Measurements from ENCODE around the gene ZNF446. TPM values are rescaled to one million over a fixed set of nuclear protein-coding genes. Genes with fewer than 3 reads are reported as not detected.
A peak's percentile ranks its signal among the peaks of the same experiment; 100 is the strongest.

ZNF446 gene
- polyA plus RNA-seq, 3 donors, result 2.0 to 6.2 (median 2.2) TPM

DNA sequence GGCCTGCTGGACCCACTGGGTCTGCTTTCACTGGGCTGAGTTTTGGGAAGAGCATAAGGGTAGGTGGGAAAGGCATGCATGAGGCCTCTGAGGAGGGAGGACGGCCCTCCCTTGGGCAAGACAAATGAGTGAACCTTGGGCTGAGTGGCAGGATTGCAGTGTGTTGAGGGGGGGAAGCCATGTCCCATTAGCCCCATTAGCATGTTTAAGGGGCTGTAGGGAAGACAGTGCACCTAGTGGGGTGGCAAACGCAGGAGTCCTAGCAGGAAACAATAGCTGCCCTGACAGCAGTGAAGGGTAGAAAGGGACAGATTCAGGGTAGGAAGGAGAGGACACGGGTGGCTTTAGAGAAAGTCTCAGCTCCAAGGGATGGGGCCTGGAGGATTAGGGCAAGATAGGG lies 46.6 kb downstream of the ZNF446 start:
- H3K4me3 Mint-ChIP-seq, result no peak overlapping the region

DNA sequence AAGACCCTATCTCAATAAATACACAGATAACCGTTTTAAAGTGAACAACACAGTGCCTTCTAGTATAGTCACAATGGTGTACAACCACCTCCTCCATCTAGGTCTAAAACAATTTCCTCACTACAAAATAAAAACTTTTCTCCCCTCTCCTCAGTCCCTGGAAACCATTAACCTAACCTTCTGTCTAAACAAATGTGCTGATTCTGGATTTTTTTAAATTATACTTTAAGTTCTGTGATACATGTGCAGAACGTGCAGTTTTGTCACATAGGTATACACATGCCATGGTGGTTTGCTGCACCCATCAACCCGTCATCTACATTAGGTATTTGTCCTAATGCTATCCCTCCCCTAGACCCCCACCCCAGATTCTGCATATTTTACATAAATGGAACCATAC lies 53.3 kb downstream of the ZNF446 start:
- H3K27me3 ChIP-seq (ENCODE audit: control insufficient read depth in 2 of 2, insufficient read depth in 2 of 2, low read length in 2 of 2), result peaks cover 0 to 3% of the 10 kb centered on the region in 2 donors
- H3K4me1 ChIP-seq (ENCODE audit: control insufficient read depth in 1 of 2, insufficient read depth in 2 of 2, low read length in 2 of 2), result no peaks in the 10 kb centered on the region
- intact Hi-C loops (cut with micrococcal nuclease), result no loop called here
- no peaks in the 10 kb centered on the region for H3K36me3 Mint-ChIP-seq
- H3K9me3 Mint-ChIP-seq, result peaks cover 0 to 2% (median 0%) of the 10 kb centered on the region in 7 donors
- H2AFZ ChIP-seq (ENCODE audit: insufficient read depth, low read depth, low read length, poor library complexity, severe bottlenecking), result no peak overlapping the region
- no peak overlapping the region for H3K4me3 ChIP-seq (replicated peaks in 1 of 3; ENCODE audit: low read depth in 2 of 3, low read length in 3 of 3)
- no peak overlapping the region for H3K4me2 ChIP-seq (replicated peaks; ENCODE audit: extremely low read depth, low read length, poor library complexity, severe bottlenecking)
- peaks cover 2 to 8% (median 3%) of the 10 kb centered on the region in 3 donors for H3K27me3 Mint-ChIP-seq (ENCODE audit: low read depth in 3 of 3)
- WGBS (ENCODE audit: insufficient coverage), result no CpG with 5 or more reads among the region's 3 CpGs
- H4K20me1 ChIP-seq (ENCODE audit: insufficient read depth, low read length), result no peaks in the 10 kb centered on the region
- no peak overlapping the region for H3K9ac ChIP-seq (ENCODE audit: insufficient read depth, low read length, poor library complexity, severe bottlenecking)
- H3K27ac Mint-ChIP-seq, result no peak overlapping the region
- H3K4me1 Mint-ChIP-seq, result no peaks in the 10 kb centered on the region
- no peaks in the 10 kb centered on the region for H3K36me3 ChIP-seq (replicated peaks in 1 of 2; ENCODE audit: control insufficient read depth in 1 of 2, insufficient read depth in 2 of 2, low read length in 2 of 2)
- no peaks in the 10 kb centered on the region for H3K9me3 ChIP-seq (replicated peaks in 1 of 2; ENCODE audit: control insufficient read depth in 1 of 2, insufficient read depth in 1 of 2, low read length in 2 of 2)
- H3K4me3 Mint-ChIP-seq, result no peak overlapping the region
- no peak for DNase-seq
- no peaks in the 10 kb centered on the region for H3K79me2 ChIP-seq (ENCODE audit: insufficient read depth, low read length)
- no peak overlapping the region for H3K27ac ChIP-seq (ENCODE audit: low read depth in 1 of 2, low read length in 2 of 2)
- TF ChIP-seq, protein P1, sequence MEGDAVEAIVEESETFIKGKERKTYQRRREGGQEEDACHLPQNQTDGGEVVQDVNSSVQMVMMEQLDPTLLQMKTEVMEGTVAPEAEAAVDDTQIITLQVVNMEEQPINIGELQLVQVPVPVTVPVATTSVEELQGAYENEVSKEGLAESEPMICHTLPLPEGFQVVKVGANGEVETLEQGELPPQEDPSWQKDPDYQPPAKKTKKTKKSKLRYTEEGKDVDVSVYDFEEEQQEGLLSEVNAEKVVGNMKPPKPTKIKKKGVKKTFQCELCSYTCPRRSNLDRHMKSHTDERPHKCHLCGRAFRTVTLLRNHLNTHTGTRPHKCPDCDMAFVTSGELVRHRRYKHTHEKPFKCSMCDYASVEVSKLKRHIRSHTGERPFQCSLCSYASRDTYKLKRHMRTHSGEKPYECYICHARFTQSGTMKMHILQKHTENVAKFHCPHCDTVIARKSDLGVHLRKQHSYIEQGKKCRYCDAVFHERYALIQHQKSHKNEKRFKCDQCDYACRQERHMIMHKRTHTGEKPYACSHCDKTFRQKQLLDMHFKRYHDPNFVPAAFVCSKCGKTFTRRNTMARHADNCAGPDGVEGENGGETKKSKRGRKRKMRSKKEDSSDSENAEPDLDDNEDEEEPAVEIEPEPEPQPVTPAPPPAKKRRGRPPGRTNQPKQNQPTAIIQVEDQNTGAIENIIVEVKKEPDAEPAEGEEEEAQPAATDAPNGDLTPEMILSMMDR (IDR thresholded peaks at IDR 0.05), result no peak

More for the DNA sequence above, 46.6 kb downstream of the ZNF446 start:
- Mint-ChIP-seq H3K36me3 (peaks cover 0 to under 1% of the 10 kb centered on the region in 2 donors), H3K27me3 (ENCODE audit: low read depth in 3 of 3) (peaks cover 0 to 2% (median 2%) of the 10 kb centered on the region in 3 donors), H3K4me1 (peaks cover 26% of the 10 kb centered on the region), H3K27ac (peak overlapping the region in 1 of 7 donors; percentile 0), H3K9me3 (peaks cover 0 to 3% (median 0%) of the 10 kb centered on the region in 7 donors)
- Histone ChIP-seq H4K20me1 (ENCODE audit: insufficient read depth, low read length) (peaks cover 9% of the 10 kb centered on the region), H3K4me1 (ENCODE audit: control insufficient read depth in 1 of 2, insufficient read depth in 2 of 2, low read length in 2 of 2) (peaks cover 27 to 28% of the 10 kb centered on the region in 2 donors), H3K4me3 (replicated peaks in 1 of 3; ENCODE audit: low read depth in 2 of 3, low read length in 3 of 3) (no peak overlapping the region), H3K27ac (ENCODE audit: low read depth in 1 of 2, low read length in 2 of 2) (no peak overlapping the region), H2AFZ (ENCODE audit: insufficient read depth, low read depth, low read length, poor library complexity, severe bottlenecking) (no peak overlapping the region), H3K9me3 (replicated peaks in 1 of 2; ENCODE audit: control insufficient read depth in 1 of 2, insufficient read depth in 1 of 2, low read length in 2 of 2) (no peaks in the 10 kb centered on the region), H3K36me3 (replicated peaks in 1 of 2; ENCODE audit: control insufficient read depth in 1 of 2, insufficient read depth in 2 of 2, low read length in 2 of 2) (no peaks in the 10 kb centered on the region), H3K9ac (ENCODE audit: insufficient read depth, low read length, poor library complexity, severe bottlenecking) (no peak overlapping the region), H3K79me2 (ENCODE audit: insufficient read depth, low read length) (peaks cover 14% of the 10 kb centered on the region), H3K4me2 (replicated peaks; ENCODE audit: extremely low read depth, low read length, poor library complexity, severe bottlenecking) (no peak overlapping the region), H3K27me3 (ENCODE audit: control insufficient read depth in 2 of 2, insufficient read depth in 2 of 2, low read length in 2 of 2) (no peaks in the 10 kb centered on the region)
- WGBS (ENCODE audit: insufficient coverage), result 96% methylated on average over 2 of the region's 3 CpGs
- intact Hi-C loops (cut with micrococcal nuclease), result no loop called here
- DNase-seq, result no peak
- TF ChIP-seq, protein P1 (IDR thresholded peaks at IDR 0.05), result no peak

Small RNA genes lying within 50 kb of the gene (small RNA-seq; reads per million reads assigned to genes)
- gene RN7SL693P (ENCODE audit: insufficient read length, low read depth), result not detected
- not detected for gene RNU6-1337P (ENCODE audit: insufficient read length, low read depth)

Other genes with a start within 250 kb of the ZNF446 start
- 1 to 10 TPM; 1.5 to 7.9 (median 2.2) TPM for gene ZNF544, start 247.4 kb upstream of the ZNF446 start, polyA plus RNA-seq
- gene ZNF8, start 197.4 kb upstream of the ZNF446 start, polyA plus RNA-seq, result 1 to 10 TPM in 1 of 3 donors, under 1 TPM in 2; 0.05 to 2.4 (median 0.25) TPM
- gene ERVK3-1, start 171.0 kb upstream of the ZNF446 start, polyA plus RNA-seq, result 10 to 100 TPM; 34.6 to 61.5 (median 38.8) TPM
- gene ZSCAN22, start 149.4 kb upstream of the ZNF446 start, polyA plus RNA-seq, result 1 to 10 TPM in 1 of 3 donors, under 1 TPM in 2; 0.58 to 1.2 (median 0.99) TPM
- gene A1BG, start 122.9 kb upstream of the ZNF446 start, polyA plus RNA-seq, result 10 to 100 TPM; 30.2 to 54.5 (median 35.3) TPM
- gene ZNF497, start 113.6 kb upstream of the ZNF446 start, polyA plus RNA-seq, result under 1 TPM; 0.28 to 0.60 (median 0.41) TPM
- gene ZNF837, start 95.3 kb upstream of the ZNF446 start, polyA plus RNA-seq, result under 1 TPM; 0.13 to 0.72 (median 0.33) TPM
- gene RPS5, start 89.1 kb upstream of the ZNF446 start, polyA plus RNA-seq, result 1,000 to 10,000 TPM in 1 of 3 donors, 100 to 1,000 TPM in 2; 485 to 1,381 (median 580) TPM
- not detected for gene RNF225, start 80.7 kb upstream of the ZNF446 start, polyA plus RNA-seq
- 1 to 10 TPM; 1.2 to 3.1 (median 1.7) TPM for gene ZNF584, start 67.7 kb upstream of the ZNF446 start, polyA plus RNA-seq
- gene ZNF132, start 36.2 kb upstream of the ZNF446 start, polyA plus RNA-seq, result under 1 TPM; 0.40 to 0.92 (median 0.75) TPM
- gene ZNF324B, start 24.7 kb upstream of the ZNF446 start, polyA plus RNA-seq, result 1 to 10 TPM in 1 of 3 donors, under 1 TPM in 2; 0.46 to 3.1 (median 0.82) TPM
- 1 to 10 TPM; 4.1 to 5.7 (median 5.3) TPM for gene ZNF324, start 9.3 kb upstream of the ZNF446 start, polyA plus RNA-seq
- gene SLC27A5, start 35.6 kb downstream of the ZNF446 start, polyA plus RNA-seq, result 1 to 10 TPM; 1.5 to 2.9 (median 2.8) TPM
- gene ZBTB45, start 43.5 kb downstream of the ZNF446 start, polyA plus RNA-seq, result 1 to 10 TPM; 2.2 to 5.3 (median 2.6) TPM
- gene TRIM28, start 67.7 kb downstream of the ZNF446 start, polyA plus RNA-seq, result 100 to 1,000 TPM in 1 of 3 donors, 10 to 100 TPM in 2; 16.2 to 234 (median 35.0) TPM
- gene CHMP2A, start 78.8 kb downstream of the ZNF446 start, polyA plus RNA-seq, result 100 to 1,000 TPM; 228 to 323 (median 290) TPM
- gene UBE2M, start 82.3 kb downstream of the ZNF446 start, polyA plus RNA-seq, result 10 to 100 TPM in 2 of 3 donors, 1 to 10 TPM in 1; 7.8 to 84.6 (median 14.3) TPM
- gene MZF1, start 97.0 kb downstream of the ZNF446 start, polyA plus RNA-seq, result 10 to 100 TPM in 1 of 3 donors, 1 to 10 TPM in 2; 1.6 to 55.6 (median 1.7) TPM

Data from CD14-positive monocyte (primary cell).